Choroid plexus epithelial cell (primary cell): ENCODE results near the gene THOC2.

Experiments used
- DNase-seq: peaks from one replicate; pipeline ENCODE4 v3.0.0-alpha.2; 2010; ENCODE audit warnings: low read depth
- H3K4me3 ChIP-seq: 2 replicates; pipeline ENCODE4 v1.5.1; 2011; ENCODE audit warnings: low read depth, mild to moderate bottlenecking, control low read depth, low read length, moderate library complexity
- CTCF ChIP-seq: conservative IDR thresholded peaks from 2 replicates; pipeline ENCODE4 v1.5.1; 2011; ENCODE audit warnings: low read depth, mild to moderate bottlenecking, control low read depth, inconsistent platforms, low read length, moderate library complexity

The THOC2 gene

DNA sequence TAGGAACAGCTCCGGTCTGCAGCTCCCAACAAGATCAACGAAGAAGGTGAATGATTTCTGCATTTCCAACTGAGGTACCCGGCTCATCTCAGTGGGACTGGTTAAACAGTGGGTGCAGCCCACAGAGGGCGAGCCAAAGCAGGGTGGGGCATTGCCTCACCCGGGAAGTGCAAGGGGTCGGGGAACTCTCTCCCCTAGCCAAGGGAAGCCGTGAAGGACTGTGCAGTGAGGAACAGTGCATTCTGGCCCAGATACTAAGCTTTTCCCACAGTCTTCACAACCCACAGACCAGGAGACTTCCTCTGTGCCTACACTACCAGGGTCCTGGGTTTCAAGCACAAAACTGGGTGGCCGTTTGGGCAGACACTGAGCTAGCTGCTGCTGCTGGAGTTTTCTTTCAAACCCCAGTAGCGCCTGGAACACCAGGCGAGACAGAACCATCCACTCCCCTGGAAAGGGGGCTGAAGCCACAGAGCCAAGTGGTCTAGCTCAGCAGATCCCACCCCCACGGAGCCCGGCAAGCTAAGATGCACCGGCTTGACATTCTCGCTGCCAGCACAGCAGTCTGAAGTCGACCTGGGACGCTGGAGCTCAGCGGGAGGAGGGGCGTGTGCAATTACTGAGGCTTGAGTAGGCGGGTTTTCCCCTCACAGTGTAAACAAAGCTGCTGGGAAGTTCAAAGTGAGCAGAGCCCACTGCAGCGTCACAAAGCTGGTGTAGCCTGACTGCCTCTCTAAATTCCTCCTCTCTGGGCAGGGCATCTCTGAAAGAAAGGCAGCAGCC is 84.6 kb downstream of the THOC2 start:
- DNase-seq: peak; percentile 87
- H3K4me3 ChIP-seq: peak overlapping the region; percentile 21
- TF ChIP-seq CTCF: no peak

- no peak overlapping the region for H3K4me3 ChIP-seq
- no peak for DNase-seq
- TF ChIP-seq CTCF: no peak
Measured at GRCh38 chrX:123647244-123647643, 85.6 kb downstream of the THOC2 start.

- H3K4me3 ChIP-seq: no peak overlapping the region
- DNase-seq: no peak
- TF ChIP-seq CTCF: no peak
Measured at GRCh38 chrX:123629502-123629901, 103.3 kb downstream of the THOC2 start.

DNA sequence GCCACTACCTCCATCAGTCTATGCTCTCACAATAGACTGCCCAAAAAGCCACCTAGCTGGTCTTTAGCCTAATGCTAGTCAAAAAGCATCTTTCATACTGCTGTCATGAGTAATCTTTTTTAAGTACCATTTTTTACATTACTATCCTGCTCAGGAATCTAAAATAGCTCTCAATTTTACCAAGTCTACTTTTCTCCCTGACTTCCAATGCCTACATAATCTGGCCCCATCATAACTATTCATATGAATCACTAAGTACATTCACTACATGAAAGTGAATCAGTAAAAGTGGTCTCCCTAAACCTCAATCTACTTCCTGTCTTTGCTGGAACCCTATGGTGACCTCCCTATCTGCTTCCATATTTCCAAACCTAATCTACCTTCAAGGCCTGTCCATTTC is 105.9 kb downstream of the THOC2 start:
- H3K4me3 ChIP-seq: no peak overlapping the region
- TF ChIP-seq CTCF: no peak
- DNase-seq: peak; percentile 33

GRCh38 chrX:123625952-123626351 is 106.9 kb downstream of the THOC2 start:
- no peak overlapping the region for H3K4me3 ChIP-seq
- DNase-seq: no peak
- TF ChIP-seq CTCF: no peak

DNA sequence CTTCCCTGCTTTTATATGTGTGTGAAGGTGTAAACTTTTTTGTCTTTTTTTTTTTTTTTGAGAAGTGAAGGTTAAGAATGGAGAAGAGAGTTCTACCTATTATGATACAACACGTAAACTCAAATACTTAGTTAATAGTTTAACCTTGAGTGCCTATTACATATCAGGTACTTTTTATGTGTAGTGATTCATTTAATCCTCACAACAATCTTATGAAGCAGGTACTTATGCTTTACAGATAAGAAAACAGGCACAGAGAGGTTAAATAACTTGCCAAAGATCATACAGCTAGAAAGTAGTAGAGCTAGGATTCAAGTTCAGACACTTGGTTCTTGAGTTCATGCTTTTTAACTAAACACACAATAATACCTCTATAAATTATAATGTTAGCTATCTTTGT is 107.4 kb downstream of the THOC2 start:
- no peak for TF ChIP-seq CTCF
- DNase-seq: no peak

GRCh38 chrX:123617007-123617406 is 115.8 kb downstream of the THOC2 start:
- DNase-seq: no peak
- H3K4me3 ChIP-seq: no peak overlapping the region
- no peak for TF ChIP-seq CTCF

More for the DNA sequence above, 107.4 kb downstream of the THOC2 start:
- H3K4me3 ChIP-seq: no peak overlapping the region
